ENCODE measurements around the gene KRTAP5-7.
"Not testable (repeated sequence)": the region's sequence is repeated elsewhere in the genome, so short reads cannot be mapped to it uniquely, and the experiment has no call there.

Gene KRTAP5-7

GRCh38 chr11:71556018-71556417 lies 29.0 kb downstream of the KRTAP5-7 start:
- no peak for DNase-seq (ENCODE audit: extremely low read depth in 1 of 2, low read depth in 1 of 2)

- DNase-seq (ENCODE audit: extremely low read depth in 1 of 2, low read depth in 1 of 2): no peak
These were observed 30.2 kb downstream of the KRTAP5-7 start for GRCh38 chr11:71557257-71557656.

GRCh38 chr11:71558996-71559395 lies 31.9 kb downstream of the KRTAP5-7 start:
- no peak for DNase-seq (ENCODE audit: extremely low read depth in 1 of 2, low read depth in 1 of 2)

GRCh38 chr11:71562120-71562519 lies 35.1 kb downstream of the KRTAP5-7 start:
- DNase-seq (ENCODE audit: extremely low read depth in 1 of 2, low read depth in 1 of 2): no peak

- no peak for DNase-seq (ENCODE audit: extremely low read depth in 1 of 2, low read depth in 1 of 2)
These were observed 36.3 kb downstream of the KRTAP5-7 start for GRCh38 chr11:71563406-71563805.

- DNase-seq (ENCODE audit: extremely low read depth in 1 of 2, low read depth in 1 of 2): no peak
These were observed 37.4 kb downstream of the KRTAP5-7 start for GRCh38 chr11:71564430-71564829.

GRCh38 chr11:71565263-71565662 lies 38.2 kb downstream of the KRTAP5-7 start, which contains the start of gene KRTAP5-10:
Gene KRTAP5-10 (plus strand): TSS chr11:71565563. CDS start chr11:71565588, 25 bp downstream.
- DNase-seq (ENCODE audit: extremely low read depth in 1 of 2, low read depth in 1 of 2): no peak

- DNase-seq (ENCODE audit: extremely low read depth in 1 of 2, low read depth in 1 of 2): no peak
These were observed 39.1 kb downstream of the KRTAP5-7 start for GRCh38 chr11:71566081-71566620.

GRCh38 chr11:71566626-71567599 lies 39.8 kb downstream of the KRTAP5-7 start:
- DNase-seq (ENCODE audit: extremely low read depth in 1 of 2, low read depth in 1 of 2): not testable (repeated sequence)

GRCh38 chr11:71567633-71568032 lies 40.6 kb downstream of the KRTAP5-7 start:
- not testable (repeated sequence) for DNase-seq (ENCODE audit: extremely low read depth in 1 of 2, low read depth in 1 of 2)

- no peak for DNase-seq (ENCODE audit: extremely low read depth in 1 of 2, low read depth in 1 of 2)
These were observed 41.8 kb downstream of the KRTAP5-7 start for GRCh38 chr11:71568704-71569349.

GRCh38 chr11:71571101-71571850 lies 44.2 kb downstream of the KRTAP5-7 start:
- not testable (repeated sequence) for DNase-seq (ENCODE audit: extremely low read depth in 1 of 2, low read depth in 1 of 2)

GRCh38 chr11:71572811-71573210 lies 45.7 kb downstream of the KRTAP5-7 start:
- DNase-seq (ENCODE audit: extremely low read depth in 1 of 2, low read depth in 1 of 2): no peak

GRCh38 chr11:71574418-71574817 lies 47.4 kb downstream of the KRTAP5-7 start:
- DNase-seq (ENCODE audit: extremely low read depth in 1 of 2, low read depth in 1 of 2): no peak

- DNase-seq (ENCODE audit: extremely low read depth in 1 of 2, low read depth in 1 of 2): no peak
These were observed 48.8 kb downstream of the KRTAP5-7 start for GRCh38 chr11:71575723-71576424.

- DNase-seq (ENCODE audit: extremely low read depth in 1 of 2, low read depth in 1 of 2): not testable (repeated sequence)
These were observed 49.8 kb downstream of the KRTAP5-7 start for GRCh38 chr11:71576688-71577465.

- DNase-seq (ENCODE audit: extremely low read depth in 1 of 2, low read depth in 1 of 2): no peak
These were observed 50.5 kb downstream of the KRTAP5-7 start for GRCh38 chr11:71577469-71578004.

All from activated CD8-positive, alpha-beta memory T cell treated with anti-CD3 and anti-CD28 coated beads for 1 hour (primary cell).